IMR-90 (cell line): ENCODE measurements around the gene RNF151. TPM values are rescaled to one million over a fixed set of nuclear protein-coding genes. Genes with fewer than 3 reads are reported as not detected.

Experiments
- ATAC-seq: fragments of 200-7000 bp; cut with Tn5 transposase; 2 replicates; pipeline ENCODE4 v1.9.1; 2020; ENCODE audit warnings: low read depth, mild to moderate bottlenecking, moderate library complexity
- BruUV-seq: library from RNA; stranded (reverse); fragments of 400-500 nt; replicated peaks from 2 replicates; lab custom pipeline; 2021; lab: Mats Ljungman, UMichigan
- CTCF ChIA-PET: fragments of 300-600 bp; formaldehyde crosslinking; extraction: SDS; loops from one replicate; lab custom pipeline; 2021; ENCODE audit warnings: antibody characterized with exemption; lab: Yijun Ruan, JAX
- POLR2A ChIA-PET: fragments of 300-600 bp; sonication (Branson Sonifier 250); formaldehyde crosslinking; loops from one replicate; lab custom pipeline; 2022; ENCODE audit warnings: antibody characterized with exemption; ENCODE audit not compliant: unreplicated experiment; lab: Charles Lee
- DNase-seq: peaks from one replicate; pipeline ENCODE4 v3.0.0; 2013
- H2AFZ ChIP-seq: replicated peaks from 2 replicates; pipeline ENCODE3; 2013; ENCODE audit warnings: low read length, mild to moderate bottlenecking; ENCODE audit not compliant: poor library complexity
- H2AK5ac ChIP-seq: 2 replicates; pipeline ENCODE4 v1.6.1; 2013; ENCODE audit warnings: low read depth, low read length, inconsistent platforms
- H2AK9ac ChIP-seq: replicated peaks from 2 replicates; pipeline ENCODE3; 2013; ENCODE audit warnings: mild to moderate bottlenecking, low read depth, low read length, moderate library complexity; ENCODE audit not compliant: poor library complexity
- H2BK120ac ChIP-seq: 2 replicates; pipeline ENCODE4 v1.6.1; 2013; ENCODE audit warnings: low read depth, low read length, inconsistent platforms
- H2BK15ac ChIP-seq: 3 replicates; pipeline ENCODE4 v1.6.1; 2013; ENCODE audit warnings: low read depth, low read length, inconsistent platforms
- H2BK20ac ChIP-seq: 2 replicates; pipeline ENCODE4 v1.6.1; 2013; ENCODE audit warnings: low read depth, mild to moderate bottlenecking, inconsistent platforms, low read length, moderate library complexity
- H2BK5ac ChIP-seq: 2 replicates; pipeline ENCODE4 v1.6.1; 2013; ENCODE audit warnings: mild to moderate bottlenecking, low read depth, low read length, inconsistent platforms; ENCODE audit not compliant: poor library complexity, severe bottlenecking
- H3K14ac ChIP-seq: replicated peaks from 2 replicates; pipeline ENCODE4 v1.6.1; 2013; ENCODE audit warnings: low read depth, low read length, inconsistent platforms
- H3K18ac ChIP-seq: 2 replicates; pipeline ENCODE4 v1.6.1; 2013; ENCODE audit warnings: low read depth, low read length, control low read depth
- H3K23ac ChIP-seq: 2 replicates; pipeline ENCODE4 v1.6.1; 2013; ENCODE audit warnings: low read depth, low read length, inconsistent platforms
- H3K27ac ChIP-seq: 2 replicates; pipeline ENCODE4 v1.5.1; 2013; ENCODE audit warnings: mild to moderate bottlenecking, control low read depth, low read length; ENCODE audit not compliant: insufficient read depth
- H3K27me3 ChIP-seq: 2 replicates; pipeline ENCODE4 v1.6.1; 2013; ENCODE audit warnings: low read length; ENCODE audit not compliant: control insufficient read depth, insufficient read depth
- H3K36me3 ChIP-seq: 2 replicates; pipeline ENCODE4 v1.6.1; 2013; ENCODE audit warnings: low read length, mixed read lengths; ENCODE audit not compliant: control insufficient read depth, insufficient read depth
- H3K4ac ChIP-seq: 2 replicates; pipeline ENCODE4 v1.6.1; 2013; ENCODE audit warnings: low read depth, low read length, inconsistent platforms
- H3K4me1 ChIP-seq: 2 replicates; pipeline ENCODE4 v1.6.1; 2013; ENCODE audit warnings: low read length, mixed read lengths; ENCODE audit not compliant: control insufficient read depth, insufficient read depth
- H3K4me2 ChIP-seq: 2 replicates; pipeline ENCODE4 v1.6.1; 2013; ENCODE audit warnings: low read depth, mild to moderate bottlenecking, control low read depth, low read length, moderate library complexity
- H3K4me3 ChIP-seq: 2 replicates; pipeline ENCODE4 v1.5.1; 2013; ENCODE audit warnings: low read depth, mild to moderate bottlenecking, control low read depth, low read length, moderate library complexity; ENCODE audit not compliant: insufficient read depth
- H3K56ac ChIP-seq: 2 replicates; pipeline ENCODE4 v1.6.1; 2013; ENCODE audit warnings: low read length, inconsistent platforms; ENCODE audit not compliant: insufficient read depth; ENCODE audit errors: extremely low read depth
- H3K79me1 ChIP-seq, 2 experiments: 2 replicates each; pipeline ENCODE4 v1.6.1; 2013; ENCODE audit warnings: low read length in 2 of 2, inconsistent platforms in 1 of 2, low read depth in 1 of 2
- H3K9ac ChIP-seq: 2 replicates; pipeline ENCODE4 v1.6.1; 2013; ENCODE audit warnings: low read depth, low read length, control low read depth
- H3K9me1 ChIP-seq: 2 replicates; pipeline ENCODE4 v1.6.1; 2013; ENCODE audit warnings: low read length, inconsistent platforms; ENCODE audit not compliant: insufficient read depth
- H3K9me3 ChIP-seq: 2 replicates; pipeline ENCODE4 v1.6.1; 2013; ENCODE audit warnings: low read length; ENCODE audit not compliant: control insufficient read depth, insufficient read depth
- H4K20me1 ChIP-seq: 2 replicates; pipeline ENCODE4 v1.6.1; 2013; ENCODE audit warnings: low read length, inconsistent platforms; ENCODE audit not compliant: insufficient read depth
- H4K5ac ChIP-seq: 2 replicates; pipeline ENCODE4 v1.6.1; 2013; ENCODE audit warnings: mild to moderate bottlenecking, low read depth, low read length, control low read depth
- H4K8ac ChIP-seq, 2 experiments: 2 replicates each; pipeline ENCODE4 v1.6.1; 2013; ENCODE audit warnings: low read depth in 2 of 2, low read length in 2 of 2, control low read depth in 1 of 2, inconsistent platforms in 1 of 2
- H4K91ac ChIP-seq: 2 replicates; pipeline ENCODE4 v1.6.1; 2013; ENCODE audit warnings: low read depth, low read length, inconsistent platforms; ENCODE audit not compliant: insufficient read depth
- BHLHE40 ChIP-seq: fragments of 150-350 bp; IDR thresholded peaks from 2 replicates; pipeline ENCODE4 v1.6.1; 2016; ENCODE audit warnings: mild to moderate bottlenecking, low read depth, low read length
- CEBPB ChIP-seq: IDR thresholded peaks from 2 replicates; pipeline ENCODE4 v1.6.1; 2012; ENCODE audit warnings: low read depth, low read length, improper control_type of control experiment
- CHD1 ChIP-seq: IDR thresholded peaks from 2 replicates; pipeline ENCODE4 v1.6.1; 2012; ENCODE audit warnings: low read depth, low read length, improper control_type of control experiment
- CTCF ChIP-seq: conservative IDR thresholded peaks from 2 replicates; pipeline ENCODE4 v1.5.1; 2012; ENCODE audit warnings: mild to moderate bottlenecking, low read depth, low read length, improper control_type of control experiment
- ELK1 ChIP-seq: fragments of 150-350 bp; IDR thresholded peaks from 2 replicates; pipeline ENCODE4 v1.6.1; 2016; ENCODE audit warnings: low read depth, mild to moderate bottlenecking, low read length, moderate library complexity, borderline replicate concordance
- FOS ChIP-seq: fragments of 150-350 bp; IDR thresholded peaks from 2 replicates; pipeline ENCODE4 v1.6.1; 2016; ENCODE audit warnings: low read depth, low read length
- MAFK ChIP-seq: IDR thresholded peaks from 2 replicates; pipeline ENCODE4 v1.6.1; 2012; ENCODE audit warnings: low read depth, low read length, improper control_type of control experiment
- MAZ ChIP-seq: IDR thresholded peaks from 2 replicates; pipeline ENCODE4 v1.6.1; 2012; ENCODE audit warnings: low read depth, mild to moderate bottlenecking, low read length, improper control_type of control experiment, moderate library complexity, borderline replicate concordance
- MXI1 ChIP-seq: IDR thresholded peaks from 2 replicates; pipeline ENCODE4 v1.6.1; 2012; ENCODE audit warnings: low read depth, mild to moderate bottlenecking, low read length, moderate library complexity, borderline replicate concordance
- NFE2L2 ChIP-seq: fragments of 150-350 bp; IDR thresholded peaks from 2 replicates; pipeline ENCODE4 v1.6.1; 2016; ENCODE audit warnings: low read depth, mild to moderate bottlenecking, low read length
- POLR2A ChIP-seq: IDR thresholded peaks from 2 replicates; pipeline ENCODE4 v1.6.1; 2012; ENCODE audit warnings: mild to moderate bottlenecking, low read depth, low read length
- RCOR1 ChIP-seq: IDR thresholded peaks from 2 replicates; pipeline ENCODE4 v1.6.1; 2012; ENCODE audit warnings: mild to moderate bottlenecking, low read length, improper control_type of control experiment; ENCODE audit not compliant: insufficient replicate concordance
- RFX5 ChIP-seq: IDR thresholded peaks from 2 replicates; pipeline ENCODE4 v1.8.0; 2012; ENCODE audit warnings: low read depth, mild to moderate bottlenecking, low read length, moderate library complexity
- WGBS, 2 experiments: methylation state at CpG; one replicate each; pipeline versions ENCODE4 v1.1.5 to v1.1.7; 2013; ENCODE audit warnings: missing lambda C conversion rate in 2 of 2; ENCODE audit not compliant: insufficient read length in 1 of 2; ENCODE audit errors: extremely low coverage in 2 of 2; 5-methylcytosine and 5-hydroxymethylcytosine counted together
- dilution Hi-C: fragments of 300-500 bp; cut with HindIII; formaldehyde crosslinking; loops from one replicate; pipeline ENCODE4 v1.14.3; 2018; ENCODE audit warnings: low sequenced_read_pairs; ENCODE audit not compliant: unreplicated experiment
- in situ Hi-C: fragments of 300-500 bp; cut with MboI; formaldehyde crosslinking; loops from 3 replicates; pipeline ENCODE4 v1.14.3; 2019; ENCODE audit warnings: low sequenced_read_pairs, inconsistent platforms, mixed read lengths
- intact Hi-C: fragments of 100-400 bp; cut with micrococcal nuclease; formaldehyde crosslinking; loops from 2 replicates; pipeline ENCODE4 v1.10.0; 2022
- polyA plus RNA-seq, 3 experiments: library from polyadenylated mRNA; depleted of rRNA; stranded (reverse); fragments of >200 nt; gene quantifications; 2 replicates each; pipeline ENCODE4 v1.2.3, GENCODE V29; 2012; ENCODE audit warnings: low replicate concordance in 1 of 3
- total RNA-seq: library from RNA; depleted of rRNA; stranded (reverse); fragments of >200 nt; gene quantifications from 2 replicates; pipeline ENCODE4 v1.2.3, GENCODE V29; 2012

Gene RNF151
- total and polyA plus RNA-seq, 2 of the 4 experiments (the other 2 are of a cell fraction) = not detected

- no peak overlapping the region for H2AFZ ChIP-seq
- ChIA-PET CTCF (no interaction called here), POLR2A (no interaction called here)
- H3K79me1 ChIP-seq = peaks cover 9 to 13% of the 10 kb centered on the region in 2 experiments; a peak in 3 of 4 replicates
- no peaks in the 10 kb centered on the region for H3K9me3 ChIP-seq
- no peak overlapping the region for H4K8ac ChIP-seq
- H2BK20ac ChIP-seq = no peak overlapping the region
- H3K9me1 ChIP-seq = no peaks in the 10 kb centered on the region
- H2BK120ac ChIP-seq = no peak overlapping the region
- H3K36me3 ChIP-seq = peaks cover 23% of the 10 kb centered on the region
- H3K27me3 ChIP-seq = no peaks in the 10 kb centered on the region
- no peak overlapping the region for H3K4me3 ChIP-seq
- intact Hi-C loops (no loop called here), in situ Hi-C loops (no loop called here), dilution Hi-C loops (no loop called here)
- DNase-seq = no peak
- H3K23ac ChIP-seq = no peak overlapping the region
- H2BK15ac ChIP-seq = no peak overlapping the region
- no peak overlapping the region for H3K9ac ChIP-seq
- WGBS, 2 experiments = 95% methylated on average over 3 of the region's 17 CpGs; no CpG with 5 or more reads in 1 of the 2 experiments
- no peak for TF ChIP-seq CTCF
- TF ChIP-seq CHD1 = no peak
- no peak for TF ChIP-seq ELK1
- no peak for TF ChIP-seq NFE2L2
- TF ChIP-seq CEBPB = no peak
- no peak for TF ChIP-seq MXI1
- no peak for TF ChIP-seq POLR2A
- TF ChIP-seq FOS = no peak
- TF ChIP-seq MAFK = no peak
- no peak for TF ChIP-seq RCOR1
- no peak for TF ChIP-seq MAZ
- TF ChIP-seq BHLHE40 = no peak
- no peak for TF ChIP-seq RFX5
- H3K4ac ChIP-seq = no peak overlapping the region
- no peak overlapping the region for H3K56ac ChIP-seq
- no peak overlapping the region for H2AK9ac ChIP-seq
- no peak for ATAC-seq
- H4K5ac ChIP-seq = no peak overlapping the region
- BruUV-seq = no TSS peak
- H3K4me2 ChIP-seq = no peak overlapping the region
- H3K27ac ChIP-seq = no peak overlapping the region
- H3K18ac ChIP-seq = no peak overlapping the region
- H4K91ac ChIP-seq = no peak overlapping the region
- H2BK5ac ChIP-seq = no peak overlapping the region
- peaks cover 5% of the 10 kb centered on the region; the same call in 1 of the 2 replicates for H3K4me1 ChIP-seq
- H4K20me1 ChIP-seq = no peaks in the 10 kb centered on the region
- no peak overlapping the region for H2AK5ac ChIP-seq
- H3K14ac ChIP-seq = no peak overlapping the region
Measured at GRCh38 chr16:1938910-1939309, 27.7 kb upstream of the RNF151 start.
